ENCODE results near the gene C1orf122.

Gene C1orf122

GRCh38 chr1:37846647-37847339 is 39.2 kb downstream of the C1orf122 start:
- no peak for DNase-seq

DNA sequence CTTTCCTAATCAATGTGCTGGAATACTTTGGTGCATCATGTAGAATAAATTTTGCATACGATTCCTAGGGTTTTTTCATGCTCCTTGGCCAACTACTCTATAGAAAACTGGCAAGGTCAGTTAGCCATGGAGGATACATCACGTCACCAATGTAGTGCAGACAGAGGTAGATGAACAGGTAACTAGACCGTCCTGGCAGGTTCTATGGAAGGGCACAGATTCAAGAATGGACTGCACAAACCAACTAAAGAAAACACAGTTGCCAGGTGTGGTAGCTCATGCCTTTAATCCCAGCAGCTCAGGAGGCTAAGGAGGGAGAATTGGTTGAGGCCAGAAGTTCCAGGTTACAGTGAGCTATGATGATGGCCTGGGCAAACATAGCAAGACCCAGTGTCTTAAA is 41.9 kb downstream of the C1orf122 start:
- DNase-seq, result no peak

DNA sequence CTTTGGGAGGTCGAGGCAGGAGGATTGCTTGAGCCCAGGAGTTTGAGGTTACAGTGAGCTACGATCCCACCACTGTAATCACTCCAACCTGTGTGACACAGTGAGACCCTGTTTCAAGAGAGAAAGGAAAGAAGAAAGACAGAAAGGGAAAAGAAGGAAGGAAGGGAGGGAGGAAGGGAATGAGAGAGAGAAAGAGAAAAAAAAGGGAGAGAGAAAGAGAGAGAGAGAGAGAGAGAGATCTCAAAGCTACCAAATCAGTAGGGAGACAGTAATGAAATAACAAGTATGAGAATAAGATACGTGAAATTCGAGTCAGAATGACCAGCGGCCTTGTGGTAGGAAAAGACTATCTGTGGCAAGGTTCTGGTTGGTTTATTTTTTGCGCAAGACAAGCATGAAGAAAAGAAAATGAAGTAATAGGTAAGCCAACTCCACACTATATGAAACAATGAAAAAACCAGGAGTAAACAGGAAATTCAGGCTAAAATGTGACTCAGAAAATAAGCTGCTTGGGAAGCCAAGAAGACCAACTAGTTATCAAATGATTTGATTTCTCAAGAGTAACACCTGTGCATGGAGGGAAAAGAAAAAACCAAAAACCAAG is 42.9 kb downstream of the C1orf122 start:
- no peak for DNase-seq

- DNase-seq, result no peak
Measured at GRCh38 chr1:37851262-37851661, 43.7 kb downstream of the C1orf122 start.

- no peak for DNase-seq
Measured at GRCh38 chr1:37851782-37852210, 44.2 kb downstream of the C1orf122 start.

- no peak for DNase-seq
Measured at GRCh38 chr1:37853157-37853556, 45.6 kb downstream of the C1orf122 start.

- DNase-seq, result no peak
Measured at GRCh38 chr1:37854406-37854805, 46.8 kb downstream of the C1orf122 start.
